T-helper 2 cell treated with Interferon-gamma antibody and Interleukin-4, amounts not matched to agents 5 μg/mL and 100 μg/mL, for 36 hours (primary cell): Measurements from ENCODE around the gene ZG16B.

Experiments
- DNase-seq: peaks from one replicate; pipeline ENCODE4 v3.0.0; 2021; ENCODE audit warnings: low spot score
- H3K27ac Mint-ChIP-seq: one replicate; pipeline ENCODE4 v1.8.0; 2021; ENCODE audit warnings: mild to moderate bottlenecking, mixed read lengths
- H3K27me3 Mint-ChIP-seq: one replicate; pipeline ENCODE4 v1.8.0; 2021; ENCODE audit warnings: low read depth, mixed read lengths
- H3K36me3 Mint-ChIP-seq: one replicate; pipeline ENCODE4 v1.8.0; 2021; ENCODE audit warnings: low read depth, mixed read lengths
- H3K4me1 Mint-ChIP-seq: one replicate; pipeline ENCODE4 v1.8.0; 2021; ENCODE audit warnings: low read depth, mixed read lengths
- H3K4me3 Mint-ChIP-seq: one replicate; pipeline ENCODE4 v1.8.0; 2022; ENCODE audit warnings: mild to moderate bottlenecking, moderate library complexity, mixed read lengths
- H3K9me3 Mint-ChIP-seq: one replicate; pipeline ENCODE4 v1.8.0; 2021; ENCODE audit warnings: mixed read lengths

ZG16B gene

DNA sequence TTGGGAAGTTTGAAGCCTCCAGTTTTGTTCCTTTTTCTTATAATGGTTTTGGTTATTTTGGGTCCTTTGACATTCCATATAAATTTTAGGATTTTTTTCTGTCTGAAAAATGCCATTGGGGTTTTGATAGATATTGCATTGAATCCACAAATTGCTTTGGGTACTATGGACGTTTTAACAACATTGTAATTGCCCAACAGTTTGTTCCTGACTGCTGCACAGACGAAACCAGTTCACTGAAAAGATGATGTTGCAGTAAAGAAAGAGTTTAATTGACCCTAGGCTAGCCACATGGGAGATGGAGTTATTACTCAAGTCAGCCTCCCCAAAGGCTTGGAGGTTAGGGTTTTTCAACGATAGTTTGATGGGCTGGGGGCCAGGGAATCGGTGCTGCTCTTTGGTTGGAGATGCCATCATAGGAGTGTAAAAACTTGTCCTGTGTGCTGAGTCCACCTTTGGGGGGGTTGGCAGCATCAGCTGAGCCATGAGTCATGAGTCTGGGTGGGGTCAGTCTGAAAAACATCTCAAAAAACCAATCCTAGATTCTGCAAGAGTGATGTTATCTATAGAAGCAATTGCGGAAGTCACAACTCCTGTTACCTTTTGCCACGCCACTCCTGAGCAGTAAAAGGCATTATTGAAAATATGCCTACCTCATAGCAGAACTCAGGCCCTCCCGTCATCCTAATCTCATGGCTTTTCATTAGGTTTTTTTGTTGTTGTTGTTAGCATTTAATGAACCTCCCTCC, 34.5 kb upstream of the ZG16B start:
- Mint-ChIP-seq H3K4me3 (no peak overlapping the region), H3K27ac (no peak overlapping the region), H3K9me3 (no peaks in the 10 kb centered on the region), H3K4me1 (no peaks in the 10 kb centered on the region), H3K27me3 (peaks cover 11% of the 10 kb centered on the region), H3K36me3 (no peaks in the 10 kb centered on the region)
- no peak for DNase-seq

GRCh38 chr16:2798723-2799204, 31.3 kb upstream of the ZG16B start:
- no peak for DNase-seq
- peaks cover 2% of the 10 kb centered on the region for H3K9me3 Mint-ChIP-seq
- no peaks in the 10 kb centered on the region for H3K36me3 Mint-ChIP-seq
- H3K27ac Mint-ChIP-seq, result no peak overlapping the region
- no peak overlapping the region for H3K4me3 Mint-ChIP-seq
- H3K4me1 Mint-ChIP-seq, result no peaks in the 10 kb centered on the region
- peaks cover 5% of the 10 kb centered on the region for H3K27me3 Mint-ChIP-seq

DNA sequence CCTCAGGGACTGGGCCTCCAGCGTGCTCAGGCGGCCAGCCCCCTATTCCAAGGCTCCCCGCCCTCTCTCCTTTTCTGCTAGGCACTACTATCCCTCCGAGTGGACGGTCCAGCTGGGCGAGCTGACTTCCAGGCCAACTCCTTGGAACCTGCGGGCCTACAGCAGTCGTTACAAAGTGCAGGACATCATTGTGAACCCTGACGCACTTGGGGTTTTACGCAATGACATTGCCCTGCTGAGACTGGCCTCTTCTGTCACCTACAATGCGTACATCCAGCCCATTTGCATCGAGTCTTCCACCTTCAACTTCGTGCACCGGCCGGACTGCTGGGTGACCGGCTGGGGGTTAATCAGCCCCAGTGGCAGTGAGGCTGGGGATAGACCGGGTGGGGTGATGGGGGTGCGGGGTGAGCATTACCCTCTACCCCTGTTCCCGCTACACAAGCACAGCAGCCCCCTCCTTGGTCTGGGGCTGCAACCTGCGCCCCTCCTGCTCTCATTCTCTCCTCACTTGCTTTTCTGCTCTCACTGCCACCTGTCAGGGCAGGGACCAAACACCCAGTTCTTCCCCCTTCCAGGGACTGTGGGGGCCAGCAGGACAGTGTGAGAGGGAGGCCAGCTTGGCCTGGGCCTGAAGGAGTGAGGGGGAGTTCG, 30.8 kb upstream of the ZG16B start:
- Mint-ChIP-seq H3K27ac (no peak overlapping the region), H3K9me3 (peaks cover 6% of the 10 kb centered on the region), H3K4me1 (no peaks in the 10 kb centered on the region), H3K27me3 (peaks cover 4% of the 10 kb centered on the region), H3K4me3 (no peak overlapping the region), H3K36me3 (no peaks in the 10 kb centered on the region)
- DNase-seq, result no peak

GRCh38 chr16:2799859-2800226, 30.3 kb upstream of the ZG16B start:
- DNase-seq, result no peak
- Mint-ChIP-seq H3K27ac (no peak overlapping the region), H3K4me1 (no peaks in the 10 kb centered on the region), H3K4me3 (no peak overlapping the region), H3K36me3 (no peaks in the 10 kb centered on the region), H3K27me3 (no peaks in the 10 kb centered on the region), H3K9me3 (peaks cover 7% of the 10 kb centered on the region)

DNA sequence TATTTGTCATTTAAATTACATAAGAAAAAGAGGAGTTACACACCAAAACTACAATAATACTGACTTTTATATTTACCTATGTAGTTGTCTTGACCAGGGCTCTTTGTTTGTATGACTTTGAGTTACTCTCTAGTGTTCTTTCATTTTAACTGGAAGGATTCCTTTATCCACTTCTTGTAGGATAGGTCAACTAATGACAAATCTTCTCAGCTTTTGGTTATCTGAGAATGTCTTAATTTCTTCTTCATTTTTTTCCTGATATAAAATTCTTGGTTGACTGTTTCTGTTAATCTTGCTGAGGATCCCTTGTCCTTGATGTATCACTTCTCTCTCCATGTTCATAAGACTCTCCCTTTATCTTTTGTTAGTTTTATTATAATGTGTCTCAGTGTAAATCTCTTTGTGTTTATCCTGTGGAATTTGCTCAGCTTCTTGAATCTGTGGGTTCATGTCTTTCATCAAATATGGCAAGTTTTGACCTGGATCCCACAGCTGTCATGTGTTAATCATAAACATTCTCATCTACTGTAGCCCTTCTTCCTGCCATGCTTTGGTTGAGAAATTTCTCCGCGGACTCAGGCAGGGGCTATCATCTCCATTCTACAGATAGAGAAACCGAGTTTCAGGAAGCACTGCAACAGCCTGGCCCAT, 26.4 kb upstream of the ZG16B start:
- peaks cover 2% of the 10 kb centered on the region for H3K27me3 Mint-ChIP-seq
- H3K4me1 Mint-ChIP-seq, result no peaks in the 10 kb centered on the region
- no peak overlapping the region for H3K4me3 Mint-ChIP-seq
- no peak overlapping the region for H3K27ac Mint-ChIP-seq
- DNase-seq, result no peak
- H3K36me3 Mint-ChIP-seq, result no peaks in the 10 kb centered on the region
- peaks cover 7% of the 10 kb centered on the region for H3K9me3 Mint-ChIP-seq

DNA sequence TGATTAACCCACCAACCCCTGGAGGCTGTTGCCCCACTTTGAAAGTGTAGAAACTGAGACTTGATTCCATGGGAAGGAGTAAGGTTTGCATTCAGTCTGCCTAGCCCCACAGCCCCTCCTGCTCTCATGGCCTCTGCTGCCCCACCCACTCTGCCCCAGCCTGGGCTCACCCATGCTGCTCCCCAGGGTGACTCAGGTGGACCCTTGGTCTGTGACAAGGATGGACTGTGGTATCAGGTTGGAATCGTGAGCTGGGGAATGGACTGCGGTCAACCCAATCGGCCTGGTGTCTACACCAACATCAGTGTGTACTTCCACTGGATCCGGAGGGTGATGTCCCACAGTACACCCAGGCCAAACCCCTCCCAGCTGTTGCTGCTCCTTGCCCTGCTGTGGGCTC, 25.4 kb upstream of the ZG16B start:
- Mint-ChIP-seq H3K27ac (no peak overlapping the region), H3K9me3 (peaks cover 7% of the 10 kb centered on the region), H3K27me3 (peaks cover 4% of the 10 kb centered on the region), H3K4me3 (no peak overlapping the region), H3K4me1 (no peaks in the 10 kb centered on the region), H3K36me3 (no peaks in the 10 kb centered on the region)
- DNase-seq, result no peak

DNA sequence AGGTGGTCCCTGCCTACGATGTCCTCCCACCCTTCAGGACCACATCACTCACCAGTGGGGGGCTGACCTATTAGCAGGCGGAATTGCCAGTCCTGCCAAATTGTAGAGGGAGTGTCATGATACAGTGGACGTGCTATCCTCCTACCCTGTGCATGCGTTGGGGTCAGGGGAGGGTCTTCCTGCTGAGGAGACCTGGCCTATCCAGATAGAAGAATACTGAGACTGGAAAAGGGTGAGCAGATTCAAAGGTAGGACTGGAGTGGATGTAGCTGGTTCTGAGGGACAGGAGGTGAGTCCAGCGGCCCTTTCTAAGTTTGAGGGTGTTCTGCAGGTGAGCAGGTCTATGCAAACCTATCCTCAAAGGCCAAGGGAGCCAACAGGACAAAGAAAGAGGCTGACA, 23.8 kb upstream of the ZG16B start:
- peaks cover 9% of the 10 kb centered on the region for H3K27me3 Mint-ChIP-seq
- H3K9me3 Mint-ChIP-seq, result peaks cover 7% of the 10 kb centered on the region
- no peak for DNase-seq
- no peak overlapping the region for H3K4me3 Mint-ChIP-seq
- no peak overlapping the region for H3K27ac Mint-ChIP-seq
- no peaks in the 10 kb centered on the region for H3K36me3 Mint-ChIP-seq
- no peaks in the 10 kb centered on the region for H3K4me1 Mint-ChIP-seq

DNA sequence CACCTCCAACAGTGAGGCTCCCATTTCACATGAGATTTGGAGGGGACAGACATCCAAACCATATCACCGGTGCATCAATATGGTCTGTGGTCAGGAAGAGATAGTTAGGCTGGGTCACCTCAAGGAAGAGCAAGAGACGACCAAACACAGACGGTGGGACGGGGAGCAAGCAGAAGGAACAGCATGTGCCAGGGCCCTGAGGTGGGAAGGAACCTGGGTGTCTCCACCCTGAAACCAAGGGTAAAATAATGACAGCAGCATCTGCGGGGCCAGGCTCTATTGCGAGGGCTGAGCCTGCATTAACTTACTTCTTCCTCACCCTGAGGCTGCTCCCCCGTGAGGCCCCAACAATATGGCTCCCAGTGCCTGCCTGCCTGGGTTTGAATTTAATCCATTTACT, 21.9 kb upstream of the ZG16B start:
- H3K27me3 Mint-ChIP-seq, result peaks cover 9% of the 10 kb centered on the region
- H3K4me1 Mint-ChIP-seq, result no peaks in the 10 kb centered on the region
- H3K9me3 Mint-ChIP-seq, result peaks cover 7% of the 10 kb centered on the region
- no peak overlapping the region for H3K27ac Mint-ChIP-seq
- no peak overlapping the region for H3K4me3 Mint-ChIP-seq
- DNase-seq, result no peak
- H3K36me3 Mint-ChIP-seq, result no peaks in the 10 kb centered on the region

DNA sequence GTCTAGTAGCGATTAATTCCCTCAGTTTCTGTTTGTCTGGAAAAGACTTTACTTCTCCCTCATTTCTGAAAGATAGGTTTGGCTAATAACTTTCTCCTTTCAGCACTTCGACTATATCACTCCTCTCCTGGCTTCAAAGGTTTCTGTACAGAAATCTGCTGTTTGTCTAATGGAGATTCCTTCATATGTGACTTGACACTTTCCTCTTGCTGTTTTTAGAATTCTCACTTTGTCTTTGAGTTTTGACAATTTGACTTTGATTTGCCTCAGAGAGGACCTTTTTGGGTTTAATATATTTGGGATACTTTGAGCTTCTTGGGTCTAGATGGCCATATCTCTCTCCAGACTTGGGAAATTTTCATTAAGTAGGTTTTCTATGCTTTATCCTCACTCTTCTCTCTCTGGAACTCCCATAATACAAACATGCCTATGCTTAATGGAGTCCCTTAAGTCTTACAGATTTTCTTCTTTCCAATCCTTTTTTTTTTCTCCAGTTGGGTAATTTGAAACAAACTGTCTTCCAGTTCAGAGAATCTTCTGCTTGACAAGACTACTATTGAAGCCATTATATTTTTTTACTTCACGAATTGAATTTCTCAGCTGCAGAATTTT, 20.8 kb upstream of the ZG16B start:
- DNase-seq, result no peak
- no peak overlapping the region for H3K4me3 Mint-ChIP-seq
- H3K36me3 Mint-ChIP-seq, result no peaks in the 10 kb centered on the region
- peaks cover 9% of the 10 kb centered on the region for H3K27me3 Mint-ChIP-seq
- H3K9me3 Mint-ChIP-seq, result peaks cover 2% of the 10 kb centered on the region
- H3K4me1 Mint-ChIP-seq, result no peaks in the 10 kb centered on the region
- no peak overlapping the region for H3K27ac Mint-ChIP-seq

- Mint-ChIP-seq H3K9me3 (no peaks in the 10 kb centered on the region), H3K27me3 (peaks cover 9% of the 10 kb centered on the region), H3K36me3 (no peaks in the 10 kb centered on the region), H3K27ac (no peak overlapping the region), H3K4me1 (no peaks in the 10 kb centered on the region), H3K4me3 (no peak overlapping the region)
- DNase-seq, result no peak
Measured at GRCh38 chr16:2810651-2811050, 19.5 kb upstream of the ZG16B start.

- H3K9me3 Mint-ChIP-seq, result no peaks in the 10 kb centered on the region
- H3K27ac Mint-ChIP-seq, result no peak overlapping the region
- no peak for DNase-seq
- H3K36me3 Mint-ChIP-seq, result no peaks in the 10 kb centered on the region
- H3K4me3 Mint-ChIP-seq, result no peak overlapping the region
- no peaks in the 10 kb centered on the region for H3K4me1 Mint-ChIP-seq
- H3K27me3 Mint-ChIP-seq, result peaks cover 7% of the 10 kb centered on the region
Measured at GRCh38 chr16:2811703-2812471, 18.2 kb upstream of the ZG16B start.

DNA sequence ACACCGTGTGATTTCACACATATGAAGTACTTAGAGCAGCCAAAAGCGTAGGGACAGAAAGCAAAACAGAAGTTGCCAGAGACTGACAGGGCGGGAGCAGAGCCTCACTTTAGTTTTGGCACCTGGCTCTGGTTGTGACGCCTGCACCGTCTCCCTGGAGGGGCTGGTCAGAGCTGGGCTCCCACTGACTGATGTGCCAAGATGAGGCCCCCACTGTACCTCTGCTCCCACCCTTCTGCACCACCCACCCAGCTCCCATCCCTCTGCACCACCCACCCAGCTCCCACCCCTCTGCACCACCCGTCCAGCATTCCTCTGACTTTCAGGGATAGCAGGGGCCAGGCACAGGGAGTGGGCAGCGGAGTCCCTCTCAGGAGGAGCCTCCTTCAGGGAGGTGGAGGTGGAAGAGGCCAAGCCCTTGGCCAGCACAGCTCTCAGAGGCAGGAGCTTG, 16.3 kb upstream of the ZG16B start:
- H3K27me3 Mint-ChIP-seq, result peaks cover 6% of the 10 kb centered on the region
- H3K9me3 Mint-ChIP-seq, result no peaks in the 10 kb centered on the region
- H3K4me3 Mint-ChIP-seq, result no peak overlapping the region
- no peak for DNase-seq
- H3K36me3 Mint-ChIP-seq, result no peaks in the 10 kb centered on the region
- H3K4me1 Mint-ChIP-seq, result no peaks in the 10 kb centered on the region
- H3K27ac Mint-ChIP-seq, result no peak overlapping the region

- Mint-ChIP-seq H3K4me1 (no peaks in the 10 kb centered on the region), H3K27ac (no peak overlapping the region), H3K36me3 (no peaks in the 10 kb centered on the region), H3K9me3 (no peaks in the 10 kb centered on the region), H3K4me3 (no peak overlapping the region), H3K27me3 (peaks cover 4% of the 10 kb centered on the region)
- DNase-seq, result no peak
Measured at GRCh38 chr16:2814551-2815298, 15.4 kb upstream of the ZG16B start.
